HepG2 (cell line): ENCODE measurements around the gene LSM12. TPM values are rescaled to one million over a fixed set of nuclear protein-coding genes. Genes with fewer than 3 reads are reported as not detected.

Source experiments
- ATAD3A ChIP-seq: sonication (generic); formaldehyde crosslinking; IDR thresholded peaks from 2 replicates; pipeline ENCODE4 v1.4.0; 2020; ENCODE audit warnings: missing genetic modification reagents
- CAMTA2 ChIP-seq: sonication (generic); formaldehyde crosslinking; IDR thresholded peaks from 2 replicates; pipeline ENCODE4 v1.4.0; 2020; ENCODE audit warnings: mild to moderate bottlenecking, missing genetic modification reagents, borderline replicate concordance
- CBFB ChIP-seq: sonication (generic); formaldehyde crosslinking; IDR thresholded peaks from 2 replicates; pipeline ENCODE4 v1.4.0; 2020; ENCODE audit warnings: missing genetic modification reagents
- CENPT ChIP-seq: sonication (generic); formaldehyde crosslinking; IDR thresholded peaks from 2 replicates; pipeline ENCODE4 v1.8.0; 2022; ENCODE audit warnings: low read depth, mild to moderate bottlenecking, moderate library complexity, missing genetic modification reagents
- SMARCE1 ChIP-seq: fragments of 450-650 bp; IDR thresholded peaks from 2 replicates; pipeline ENCODE4 v1.6.1; 2017; ENCODE audit warnings: borderline replicate concordance
- SYNCRIP ChIP-seq: fragments of 200-400 bp; formaldehyde crosslinking; IDR thresholded peaks from 2 replicates; pipeline ENCODE4 v1.6.1; 2018; ENCODE audit warnings: mild to moderate bottlenecking, low read depth, low read length; ENCODE audit not compliant: insufficient read depth
- YEATS4 ChIP-seq: sonication (generic); formaldehyde crosslinking; IDR thresholded peaks from 2 replicates; pipeline ENCODE4 v1.4.0; 2020; ENCODE audit warnings: missing genetic modification reagents, borderline replicate concordance
- ZBTB21 ChIP-seq: sonication (generic); formaldehyde crosslinking; IDR thresholded peaks from 2 replicates; pipeline ENCODE4 v1.4.0; 2020; ENCODE audit warnings: missing genetic modification reagents
- ZNF234 ChIP-seq: sonication (generic); formaldehyde crosslinking; conservative IDR thresholded peaks from 2 replicates; pipeline ENCODE4 v1.5.1; 2020; ENCODE audit warnings: mild to moderate bottlenecking, missing genetic modification reagents
- ZNF24 ChIP-seq: fragments of 450-650 bp; IDR thresholded peaks from 2 replicates; pipeline ENCODE4 v1.6.1; 2017; ENCODE audit warnings: antibody characterized with exemption, mild to moderate bottlenecking
- ZNF3 ChIP-seq: IDR thresholded peaks from 2 replicates; pipeline ENCODE4 v1.7.0; 2017; ENCODE audit warnings: inconsistent platforms
- ZNF329 ChIP-seq: sonication (generic); formaldehyde crosslinking; IDR thresholded peaks from 2 replicates; pipeline ENCODE4 v1.9.0; 2021; ENCODE audit warnings: low read depth, mild to moderate bottlenecking, missing genetic modification reagents
- ZNF557 ChIP-seq: sonication (generic); formaldehyde crosslinking; IDR thresholded peaks from 2 replicates; pipeline ENCODE4 v1.4.0; 2020; ENCODE audit warnings: missing genetic modification reagents
- ZNF589 ChIP-seq: sonication (generic); formaldehyde crosslinking; conservative IDR thresholded peaks from 2 replicates; pipeline ENCODE4 v1.8.0; 2022; ENCODE audit warnings: mild to moderate bottlenecking, moderate library complexity, missing genetic modification reagents
- ZNF605 ChIP-seq: sonication (generic); formaldehyde crosslinking; IDR thresholded peaks from 2 replicates; pipeline ENCODE4 v1.8.0; 2022; ENCODE audit warnings: mild to moderate bottlenecking, missing genetic modification reagents
- ZNF788 ChIP-seq: sonication (generic); formaldehyde crosslinking; IDR thresholded peaks from 2 replicates; pipeline ENCODE4 v1.5.0; 2020; ENCODE audit warnings: mild to moderate bottlenecking, missing genetic modification reagents, borderline replicate concordance
- ZNF878 ChIP-seq: sonication (generic); formaldehyde crosslinking; IDR thresholded peaks from 2 replicates; pipeline ENCODE4 v1.8.1; 2023; ENCODE audit warnings: mild to moderate bottlenecking, missing genetic modification reagents, moderate library complexity
- polyA plus RNA-seq, 8 experiments: library from polyadenylated mRNA; depleted of rRNA in 3 of 8; stranded (reverse) in 7 of 8; unstranded in 1 of 8; fragments of >200 nt; fragmentation: Illumina TruSeq in 4 of 8; extraction: Trizol in 4 of 8; gene quantifications; 2 replicates each; pipeline versions ENCODE4 v1.2.1 to v1.2.3, GENCODE V29; 2011 to 2016; ENCODE audit warnings: low read depth in 4 of 8, missing spikeins in 1 of 8, mixed read lengths in 1 of 8; ENCODE audit not compliant: insufficient read depth in 1 of 8
- total RNA-seq, 5 experiments: library from RNA; depleted of rRNA; stranded (reverse); fragments of >200 nt; fragmentation: Illumina TruSeq; extraction: Trizol; gene quantifications; 2 replicates each; pipeline ENCODE4 v1.2.3, GENCODE V29; 2016; ENCODE audit warnings: low read depth in 1 of 5
- TF ChIP-seq, protein P1 (sequence below), 2 experiments: sonication (generic) in 1 of 2; formaldehyde crosslinking in 1 of 2; IDR thresholded peaks; 2 replicates each; pipeline versions ENCODE4 v1.4.0 to v1.6.1; 2018 to 2020; ENCODE audit warnings: missing genetic modification reagents in 2 of 2, borderline replicate concordance in 1 of 2, low read depth in 1 of 2, mild to moderate bottlenecking in 1 of 2, missing biosample characterization in 1 of 2
- TF ChIP-seq, protein P2 (sequence below): sonication (generic); formaldehyde crosslinking; IDR thresholded peaks from 2 replicates; pipeline ENCODE4 v1.4.0; 2020; ENCODE audit warnings: mild to moderate bottlenecking, missing genetic modification reagents
- TF ChIP-seq, protein P3 (sequence below): sonication (generic); formaldehyde crosslinking; IDR thresholded peaks from 2 replicates; pipeline ENCODE4 v1.5.1; 2020; ENCODE audit warnings: mild to moderate bottlenecking, missing genetic modification reagents, borderline replicate concordance
- TF ChIP-seq, protein P4 (sequence below): sonication (generic); formaldehyde crosslinking; IDR thresholded peaks from 2 replicates; pipeline ENCODE4; 2020; ENCODE audit warnings: missing genetic modification reagents, mild to moderate bottlenecking, borderline replicate concordance

LSM12 gene
- total and polyA plus RNA-seq, 2 of the 13 experiments (the other 11 are each of a cell fraction or from before 2014, with no cell fraction given) = 52.8 to 55.7 TPM

DNA sequence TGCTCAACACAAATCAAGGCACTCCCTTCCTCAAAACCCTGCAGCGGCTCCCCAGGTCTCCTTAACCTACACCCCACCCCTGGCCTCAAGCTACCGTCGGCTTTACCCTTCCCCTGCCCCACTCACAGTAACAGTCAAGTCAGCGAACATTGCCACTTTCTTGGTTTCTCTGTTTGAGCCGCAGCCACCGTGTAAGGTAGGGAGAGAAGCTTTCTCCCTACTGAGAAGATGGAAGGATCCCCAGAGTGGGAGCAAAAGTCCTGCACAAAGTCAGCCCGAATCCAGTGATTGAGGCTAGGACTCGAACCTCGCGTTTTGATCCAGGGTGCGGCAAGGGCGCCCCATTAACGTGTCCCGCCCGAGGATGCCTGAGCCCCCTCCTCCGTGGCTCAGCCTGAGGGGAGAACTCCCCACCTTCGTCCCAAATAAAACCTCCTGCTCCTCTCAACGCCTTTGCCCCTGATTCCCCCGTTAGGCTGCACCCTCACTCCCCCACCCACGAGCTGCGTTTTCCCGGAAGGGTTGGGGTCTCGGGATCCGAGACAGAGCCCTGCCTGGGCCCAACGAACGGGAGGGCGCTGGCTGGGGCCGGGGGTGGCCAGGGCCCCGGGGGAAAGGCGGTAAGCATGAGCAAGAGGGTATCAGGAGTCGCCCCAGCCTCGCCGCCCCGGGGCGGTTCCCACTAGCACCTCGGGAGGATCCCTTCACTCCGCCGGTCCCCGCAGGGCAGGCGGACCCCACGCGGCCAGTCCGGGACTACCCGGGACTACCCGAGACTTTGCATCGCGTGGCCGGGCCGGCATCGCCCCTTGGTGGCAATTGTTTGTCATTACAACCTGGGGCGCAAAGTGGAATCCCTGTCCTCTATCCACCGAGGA is 72.0 kb downstream of the LSM12 start (continued):
- TF ChIP-seq, protein P1, sequence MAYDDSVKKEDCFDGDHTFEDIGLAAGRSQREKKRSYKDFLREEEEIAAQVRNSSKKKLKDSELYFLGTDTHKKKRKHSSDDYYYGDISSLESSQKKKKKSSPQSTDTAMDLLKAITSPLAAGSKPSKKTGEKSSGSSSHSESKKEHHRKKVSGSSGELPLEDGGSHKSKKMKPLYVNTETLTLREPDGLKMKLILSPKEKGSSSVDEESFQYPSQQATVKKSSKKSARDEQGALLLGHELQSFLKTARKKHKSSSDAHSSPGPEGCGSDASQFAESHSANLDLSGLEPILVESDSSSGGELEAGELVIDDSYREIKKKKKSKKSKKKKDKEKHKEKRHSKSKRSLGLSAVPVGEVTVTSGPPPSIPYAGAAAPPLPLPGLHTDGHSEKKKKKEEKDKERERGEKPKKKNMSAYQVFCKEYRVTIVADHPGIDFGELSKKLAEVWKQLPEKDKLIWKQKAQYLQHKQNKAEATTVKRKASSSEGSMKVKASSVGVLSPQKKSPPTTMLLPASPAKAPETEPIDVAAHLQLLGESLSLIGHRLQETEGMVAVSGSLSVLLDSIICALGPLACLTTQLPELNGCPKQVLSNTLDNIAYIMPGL (CRISPR knock-in tag; IDR thresholded peaks at IDR 0.05; ENCODE audit: borderline replicate concordance in 1 of 2, low read depth in 1 of 2) = peak; percentile 76 to 78; a peak in 3 of 4 replicates
- TF ChIP-seq ZNF234 (CRISPR knock-in tag) = no peak
- TF ChIP-seq YEATS4 (CRISPR knock-in tag) = no peak
- no peak for TF ChIP-seq ZBTB21 (CRISPR knock-in tag)
- TF ChIP-seq CENPT (CRISPR knock-in tag) = no peak
- TF ChIP-seq SMARCE1 = no peak
- TF ChIP-seq CBFB (CRISPR knock-in tag) = no peak
- no peak for TF ChIP-seq ZNF329 (CRISPR knock-in tag)
- TF ChIP-seq CAMTA2 (CRISPR knock-in tag) = no peak
- TF ChIP-seq, protein P2, sequence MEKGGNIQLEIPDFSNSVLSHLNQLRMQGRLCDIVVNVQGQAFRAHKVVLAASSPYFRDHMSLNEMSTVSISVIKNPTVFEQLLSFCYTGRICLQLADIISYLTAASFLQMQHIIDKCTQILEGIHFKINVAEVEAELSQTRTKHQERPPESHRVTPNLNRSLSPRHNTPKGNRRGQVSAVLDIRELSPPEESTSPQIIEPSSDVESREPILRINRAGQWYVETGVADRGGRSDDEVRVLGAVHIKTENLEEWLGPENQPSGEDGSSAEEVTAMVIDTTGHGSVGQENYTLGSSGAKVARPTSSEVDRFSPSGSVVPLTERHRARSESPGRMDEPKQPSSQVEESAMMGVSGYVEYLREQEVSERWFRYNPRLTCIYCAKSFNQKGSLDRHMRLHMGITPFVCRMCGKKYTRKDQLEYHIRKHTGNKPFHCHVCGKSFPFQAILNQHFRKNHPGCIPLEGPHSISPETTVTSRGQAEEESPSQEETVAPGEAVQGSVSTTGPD (CRISPR knock-in tag) = no peak
- peak; percentile 80; the same call in 1 of the 2 replicates for TF ChIP-seq ZNF605
- TF ChIP-seq ZNF24 = no peak
- no peak for TF ChIP-seq ATAD3A (CRISPR knock-in tag)
- no peak for TF ChIP-seq SYNCRIP
- TF ChIP-seq ZNF3 (CRISPR knock-in tag) = no peak
- no peak for TF ChIP-seq ZNF878 (CRISPR knock-in tag)
- no peak for TF ChIP-seq ZNF557 (CRISPR knock-in tag)
- no peak for TF ChIP-seq ZNF788 (CRISPR knock-in tag)
- TF ChIP-seq, protein P3, sequence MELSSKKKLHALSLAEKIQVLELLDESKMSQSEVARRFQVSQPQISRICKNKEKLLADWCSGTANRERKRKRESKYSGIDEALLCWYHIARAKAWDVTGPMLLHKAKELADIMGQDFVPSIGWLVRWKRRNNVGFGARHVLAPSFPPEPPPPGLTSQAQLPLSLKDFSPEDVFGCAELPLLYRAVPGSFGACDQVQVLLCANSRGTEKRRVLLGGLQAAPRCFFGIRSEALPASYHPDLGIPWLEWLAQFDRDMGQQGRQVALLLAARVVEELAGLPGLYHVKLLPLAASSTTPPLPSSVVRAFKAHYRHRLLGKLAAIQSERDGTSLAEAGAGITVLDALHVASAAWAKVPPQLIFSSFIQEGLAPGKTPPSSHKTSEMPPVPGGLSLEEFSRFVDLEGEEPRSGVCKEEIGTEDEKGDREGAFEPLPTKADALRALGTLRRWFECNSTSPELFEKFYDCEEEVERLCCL (CRISPR knock-in tag) = no peak
- TF ChIP-seq, protein P4, sequence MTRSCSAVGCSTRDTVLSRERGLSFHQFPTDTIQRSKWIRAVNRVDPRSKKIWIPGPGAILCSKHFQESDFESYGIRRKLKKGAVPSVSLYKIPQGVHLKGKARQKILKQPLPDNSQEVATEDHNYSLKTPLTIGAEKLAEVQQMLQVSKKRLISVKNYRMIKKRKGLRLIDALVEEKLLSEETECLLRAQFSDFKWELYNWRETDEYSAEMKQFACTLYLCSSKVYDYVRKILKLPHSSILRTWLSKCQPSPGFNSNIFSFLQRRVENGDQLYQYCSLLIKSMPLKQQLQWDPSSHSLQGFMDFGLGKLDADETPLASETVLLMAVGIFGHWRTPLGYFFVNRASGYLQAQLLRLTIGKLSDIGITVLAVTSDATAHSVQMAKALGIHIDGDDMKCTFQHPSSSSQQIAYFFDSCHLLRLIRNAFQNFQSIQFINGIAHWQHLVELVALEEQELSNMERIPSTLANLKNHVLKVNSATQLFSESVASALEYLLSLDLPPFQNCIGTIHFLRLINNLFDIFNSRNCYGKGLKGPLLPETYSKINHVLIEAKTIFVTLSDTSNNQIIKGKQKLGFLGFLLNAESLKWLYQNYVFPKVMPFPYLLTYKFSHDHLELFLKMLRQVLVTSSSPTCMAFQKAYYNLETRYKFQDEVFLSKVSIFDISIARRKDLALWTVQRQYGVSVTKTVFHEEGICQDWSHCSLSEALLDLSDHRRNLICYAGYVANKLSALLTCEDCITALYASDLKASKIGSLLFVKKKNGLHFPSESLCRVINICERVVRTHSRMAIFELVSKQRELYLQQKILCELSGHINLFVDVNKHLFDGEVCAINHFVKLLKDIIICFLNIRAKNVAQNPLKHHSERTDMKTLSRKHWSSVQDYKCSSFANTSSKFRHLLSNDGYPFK (CRISPR knock-in tag) = 0 out of 2 replicates have a peak, but pooled peaks have one; percentile 27
- no peak for TF ChIP-seq ZNF589 (CRISPR knock-in tag)
